Kidney glomerular epithelial cell (primary cell): ENCODE data around the gene TMPO.
"Not testable (repeated sequence)": the region's sequence is repeated elsewhere in the genome, so short reads cannot be mapped to it uniquely, and the experiment has no call there.

Experiments
- DNase-seq: peaks from one replicate; lab custom pipeline; 2025; lab: John Stamatoyannopoulos, UW

Gene TMPO, protein sequence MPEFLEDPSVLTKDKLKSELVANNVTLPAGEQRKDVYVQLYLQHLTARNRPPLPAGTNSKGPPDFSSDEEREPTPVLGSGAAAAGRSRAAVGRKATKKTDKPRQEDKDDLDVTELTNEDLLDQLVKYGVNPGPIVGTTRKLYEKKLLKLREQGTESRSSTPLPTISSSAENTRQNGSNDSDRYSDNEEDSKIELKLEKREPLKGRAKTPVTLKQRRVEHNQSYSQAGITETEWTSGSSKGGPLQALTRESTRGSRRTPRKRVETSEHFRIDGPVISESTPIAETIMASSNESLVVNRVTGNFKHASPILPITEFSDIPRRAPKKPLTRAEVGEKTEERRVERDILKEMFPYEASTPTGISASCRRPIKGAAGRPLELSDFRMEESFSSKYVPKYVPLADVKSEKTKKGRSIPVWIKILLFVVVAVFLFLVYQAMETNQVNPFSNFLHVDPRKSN

DNA sequence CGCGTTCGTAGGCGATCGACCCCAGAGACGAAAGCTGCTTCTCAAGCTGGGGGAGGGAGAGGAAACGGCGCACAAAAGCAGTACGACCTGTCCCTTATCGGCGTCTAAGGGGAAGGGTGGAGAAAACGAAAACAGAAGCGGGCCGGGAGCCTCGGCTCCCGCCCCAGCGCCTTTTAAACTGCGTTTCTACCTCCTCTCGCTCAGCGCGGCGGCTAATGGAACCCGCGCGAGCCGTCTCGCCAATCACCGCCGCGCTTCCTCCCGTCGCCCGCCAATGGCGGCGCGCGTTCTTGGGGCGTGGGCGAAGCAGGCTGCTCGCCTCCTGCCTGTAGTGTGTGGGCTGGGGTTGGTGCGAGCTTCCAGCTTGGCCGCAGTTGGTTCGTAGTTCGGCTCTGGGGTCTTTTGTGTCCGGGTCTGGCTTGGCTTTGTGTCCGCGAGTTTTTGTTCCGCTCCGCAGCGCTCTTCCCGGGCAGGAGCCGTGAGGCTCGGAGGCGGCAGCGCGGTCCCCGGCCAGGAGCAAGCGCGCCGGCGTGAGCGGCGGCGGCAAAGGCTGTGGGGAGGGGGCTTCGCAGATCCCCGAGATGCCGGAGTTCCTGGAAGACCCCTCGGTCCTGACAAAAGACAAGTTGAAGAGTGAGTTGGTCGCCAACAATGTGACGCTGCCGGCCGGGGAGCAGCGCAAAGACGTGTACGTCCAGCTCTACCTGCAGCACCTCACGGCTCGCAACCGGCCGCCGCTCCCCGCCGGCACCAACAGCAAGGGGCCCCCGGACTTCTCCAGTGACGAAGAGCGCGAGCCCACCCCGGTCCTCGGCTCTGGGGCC, at the start of gene TMPO:
Gene TMPO, plus strand, starts transcription at position 304 of the 824 bp plus-strand sequence. Its CDS starts 278 bp downstream, at position 582.
- peak; percentile 78 for DNase-seq

DNA sequence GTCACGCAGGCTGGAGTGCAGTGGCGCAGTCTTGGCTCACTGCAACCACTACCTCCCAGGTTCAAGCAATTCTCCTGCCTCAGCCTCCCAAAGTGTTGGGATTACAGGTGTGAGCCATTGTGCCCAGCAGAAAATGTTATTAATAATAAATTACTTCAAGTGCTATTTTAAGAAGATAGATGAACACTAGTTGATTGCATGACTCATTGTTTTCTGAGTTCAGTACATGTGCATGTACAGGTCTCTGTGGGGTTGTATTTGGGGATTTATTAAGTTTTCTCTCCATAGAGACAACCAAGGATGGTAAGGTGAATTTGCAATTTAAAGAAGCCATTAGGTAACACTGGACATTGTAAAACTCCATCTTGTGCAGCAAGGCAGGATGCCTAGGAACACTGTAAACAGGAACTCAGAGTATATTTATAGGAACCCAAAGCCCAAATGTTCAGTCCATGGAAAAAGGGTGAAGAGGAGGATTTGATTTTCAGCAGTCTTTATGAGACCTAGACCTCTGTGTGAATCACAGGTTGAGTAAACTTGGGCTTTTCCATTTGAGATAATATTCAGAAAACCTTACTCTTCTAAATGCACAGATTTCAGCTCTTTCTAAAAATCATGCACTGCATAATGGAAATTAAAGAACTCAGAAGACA, 49.3 kb upstream of the TMPO start:
- DNase-seq: no peak

DNA sequence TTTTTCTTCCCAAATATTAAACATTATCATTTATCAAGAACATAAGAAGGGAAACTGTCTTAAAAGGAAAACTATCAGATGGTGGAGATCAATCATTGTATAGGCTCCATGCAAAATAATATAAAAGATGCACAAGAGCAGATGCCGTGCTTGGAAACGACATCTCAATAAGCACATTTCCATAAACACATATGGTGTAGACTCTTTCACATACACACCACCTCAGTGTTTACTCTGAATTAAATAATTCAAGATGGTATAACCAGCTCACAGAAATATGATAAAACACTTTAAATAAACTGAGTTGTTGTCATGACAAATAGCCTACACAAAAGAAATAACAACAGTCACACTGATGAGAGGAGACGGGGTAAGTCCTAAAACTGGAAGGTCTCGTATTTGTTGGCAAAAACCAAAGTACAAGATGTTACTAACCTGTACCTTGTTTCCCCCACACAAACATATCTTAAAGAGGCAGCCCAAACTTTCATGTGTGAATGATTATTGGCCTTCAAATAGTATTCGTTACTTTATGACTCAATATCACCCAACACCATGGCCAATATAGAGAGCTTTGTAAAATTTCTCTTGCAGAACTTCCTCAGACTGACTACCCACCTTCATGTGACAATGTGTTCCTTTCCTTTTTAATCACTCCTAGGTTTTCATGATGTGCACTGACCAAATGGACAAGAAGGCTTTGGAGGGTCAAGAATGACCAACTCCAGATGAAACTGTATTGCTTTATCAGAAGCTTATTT, 48.6 kb upstream of the TMPO start:
- DNase-seq: no peak

DNA sequence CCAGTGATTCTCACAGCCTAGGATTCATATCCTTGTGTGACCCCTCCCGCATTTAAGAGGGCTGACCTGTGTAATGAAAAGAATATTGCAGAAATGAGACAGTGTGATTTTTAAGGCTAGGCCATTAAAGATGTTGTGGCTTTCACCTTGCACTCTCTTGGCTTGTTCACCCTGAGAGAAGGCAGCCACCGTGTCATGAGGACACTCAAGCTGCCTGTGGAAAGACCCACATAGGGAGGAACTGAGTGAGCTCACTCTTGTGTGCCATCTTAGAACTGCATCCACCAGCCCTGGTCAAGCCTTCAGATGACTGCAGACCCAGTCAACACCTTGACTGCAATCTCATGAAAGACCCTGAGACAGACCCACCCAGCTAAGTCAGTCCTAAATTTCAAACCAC, 46.3 kb upstream of the TMPO start:
- DNase-seq: no peak

DNA sequence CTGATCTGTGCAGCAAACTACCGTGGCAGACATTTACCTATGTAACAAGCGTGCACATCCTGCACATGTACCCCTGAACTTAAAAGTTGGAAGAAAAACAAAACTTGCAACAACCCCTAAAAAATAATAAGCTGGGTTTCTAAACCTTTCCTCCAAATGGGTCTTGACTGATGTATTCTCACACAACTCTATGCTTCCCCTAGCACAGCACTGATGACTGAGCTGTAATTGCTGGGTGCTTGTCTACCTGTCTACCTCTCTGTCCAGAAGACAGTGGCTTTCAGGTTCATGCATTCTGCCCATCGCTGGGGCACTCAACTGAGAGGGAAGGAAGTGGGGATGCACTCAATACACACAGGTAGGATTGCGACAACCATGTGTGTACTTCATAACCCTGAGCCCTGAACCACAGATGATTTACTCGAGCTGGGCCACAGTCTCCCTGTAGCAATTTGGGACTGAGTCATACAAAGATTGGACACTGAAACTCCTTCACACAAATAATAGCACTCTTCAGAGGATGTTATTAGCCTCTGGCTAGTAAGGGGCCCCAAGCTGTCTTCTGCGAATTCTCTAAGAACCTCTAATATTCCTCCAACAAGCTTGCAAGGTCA, 44.8 kb upstream of the TMPO start:
- DNase-seq: no peak

DNA sequence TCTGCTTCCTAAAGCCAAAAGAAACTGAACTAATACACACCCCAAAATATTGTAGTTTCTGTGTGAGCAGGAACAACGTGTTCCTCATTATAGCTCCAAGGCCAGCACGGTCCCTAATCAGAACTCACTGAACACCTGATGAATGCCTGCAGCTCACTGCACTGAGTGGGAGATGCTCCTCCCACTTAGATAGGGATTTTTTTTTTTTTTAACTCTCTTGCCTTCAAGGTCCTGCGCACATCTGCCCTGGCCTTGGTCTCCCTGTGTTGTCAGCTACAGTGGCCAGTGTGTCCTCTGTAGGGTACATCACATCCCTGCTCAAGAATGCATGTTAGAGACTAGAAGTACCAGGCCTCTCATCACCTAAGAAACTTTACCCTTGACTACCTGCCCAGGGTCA, 44.3 kb upstream of the TMPO start:
- DNase-seq: peak; percentile 3

DNA sequence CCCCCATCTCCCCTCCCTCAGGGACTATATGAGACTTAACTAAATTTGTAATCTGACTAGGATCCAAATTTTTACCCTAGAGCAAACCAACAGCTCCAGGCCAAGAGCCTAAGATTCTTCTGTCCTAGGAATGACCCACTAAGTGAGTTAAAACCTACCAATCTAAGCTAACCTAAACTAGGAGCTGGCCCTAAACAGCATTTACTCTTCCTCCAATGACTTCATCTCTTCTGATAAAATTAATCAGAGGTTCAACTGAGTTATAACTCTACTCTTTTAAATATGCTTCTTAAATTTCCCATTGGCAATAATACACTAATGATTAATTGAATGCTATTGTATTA, 39.9 kb upstream of the TMPO start:
- no peak for DNase-seq

DNA sequence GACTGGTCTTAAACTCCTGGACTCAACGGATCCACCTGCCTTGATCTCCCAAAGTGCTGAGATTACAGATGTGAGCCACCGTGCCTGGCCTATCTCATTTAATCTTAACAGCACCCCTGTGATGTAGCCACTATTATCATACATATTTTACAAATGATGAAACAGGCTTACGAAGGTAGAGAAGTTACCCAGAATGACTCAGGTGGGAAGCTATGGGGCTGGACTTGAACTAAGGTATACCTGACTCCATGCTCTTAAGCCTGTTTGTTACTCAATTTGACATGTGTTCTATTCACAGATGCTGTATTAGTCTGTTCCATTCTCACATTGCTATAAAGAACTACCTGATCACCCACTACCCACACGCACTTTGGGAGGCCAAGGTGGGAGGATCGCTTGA, 36.8 kb upstream of the TMPO start:
- no peak for DNase-seq

DNA sequence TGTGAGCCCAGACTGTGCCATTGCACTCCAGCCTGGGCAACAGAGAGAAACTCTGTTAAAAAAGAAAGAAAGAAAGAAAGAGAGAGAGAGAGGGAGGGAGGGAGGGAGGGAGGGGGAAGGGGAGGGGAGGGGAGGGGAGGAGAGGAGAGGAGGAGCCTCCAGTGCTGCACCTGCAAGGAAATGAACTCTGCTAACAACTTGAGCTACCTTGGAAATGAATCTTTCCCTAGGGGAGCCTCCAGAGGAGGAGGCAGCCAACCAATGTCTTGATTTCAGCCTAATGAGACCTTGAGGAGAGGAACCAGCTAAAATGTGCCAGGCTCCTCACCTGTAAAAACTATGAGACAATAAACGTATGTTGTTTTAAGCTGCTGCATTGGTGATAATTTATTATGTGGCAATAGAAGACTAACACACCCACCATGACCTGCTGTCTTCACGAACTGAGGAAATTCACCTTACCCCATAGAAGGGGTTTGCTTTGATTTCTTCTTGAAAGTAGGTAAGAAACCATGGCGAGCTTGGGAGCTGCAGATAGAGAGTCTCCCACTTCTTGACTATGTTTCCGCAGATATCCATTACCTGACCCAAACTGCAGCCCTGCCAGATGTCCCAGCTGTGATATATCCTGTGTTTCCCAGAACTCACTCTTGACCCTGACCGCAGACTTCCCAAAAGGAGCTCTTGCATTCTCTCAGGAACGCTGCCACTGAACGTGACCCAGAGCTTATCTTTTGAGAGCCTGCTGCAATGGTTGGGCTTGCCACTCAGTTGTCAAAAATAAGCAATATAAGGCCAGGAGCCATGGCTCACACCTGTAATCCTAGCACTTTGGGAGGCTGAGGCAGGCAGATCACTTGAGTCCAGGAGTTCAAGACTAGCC, 31.5 kb upstream of the TMPO start:
- no peak for DNase-seq

DNA sequence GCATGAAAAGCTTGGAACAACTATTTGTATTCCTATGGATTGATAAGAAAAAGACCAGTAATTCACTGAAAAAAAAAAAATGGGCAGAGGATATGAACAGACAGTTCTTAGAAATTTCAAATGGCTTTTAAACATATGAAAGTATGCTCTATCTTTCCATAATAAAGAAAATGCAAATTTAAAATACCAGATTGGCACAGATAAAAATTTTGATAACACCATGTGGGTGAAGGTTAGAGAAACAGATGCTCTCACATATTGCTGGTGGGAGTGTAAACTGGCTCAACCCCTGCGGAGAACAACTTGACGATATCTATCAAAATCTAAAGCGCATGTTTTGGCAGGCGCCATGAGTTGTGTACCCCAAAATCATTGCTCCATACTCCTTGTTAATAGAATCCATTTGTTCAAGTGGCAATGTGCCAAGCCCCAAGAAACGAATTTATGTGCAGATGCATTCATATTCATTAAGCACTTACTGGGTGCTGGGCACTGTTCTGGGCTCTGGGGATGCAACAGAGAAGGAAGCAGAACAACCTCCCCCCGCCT, 29.5 kb upstream of the TMPO start:
- DNase-seq: no peak

DNA sequence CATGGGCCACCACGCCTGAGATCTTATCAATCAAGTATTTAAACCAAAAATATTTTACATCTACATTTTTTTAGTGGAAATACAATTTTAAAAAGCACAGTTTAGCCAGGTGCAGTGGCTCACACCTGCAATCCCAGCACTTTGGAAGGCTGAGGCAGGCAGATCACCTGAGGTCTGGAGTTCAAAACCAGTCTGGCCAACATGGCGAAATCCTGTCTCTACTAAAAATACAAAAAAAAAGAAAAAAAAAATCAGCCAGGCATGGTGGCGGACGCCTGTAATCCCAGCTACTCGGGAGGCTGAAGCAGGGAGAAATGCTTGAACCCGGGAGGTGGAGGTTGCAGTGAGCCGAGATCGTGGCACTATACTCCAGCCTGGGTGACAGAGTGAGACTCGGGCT, 27.0 kb upstream of the TMPO start:
- DNase-seq: not testable (repeated sequence)

DNA sequence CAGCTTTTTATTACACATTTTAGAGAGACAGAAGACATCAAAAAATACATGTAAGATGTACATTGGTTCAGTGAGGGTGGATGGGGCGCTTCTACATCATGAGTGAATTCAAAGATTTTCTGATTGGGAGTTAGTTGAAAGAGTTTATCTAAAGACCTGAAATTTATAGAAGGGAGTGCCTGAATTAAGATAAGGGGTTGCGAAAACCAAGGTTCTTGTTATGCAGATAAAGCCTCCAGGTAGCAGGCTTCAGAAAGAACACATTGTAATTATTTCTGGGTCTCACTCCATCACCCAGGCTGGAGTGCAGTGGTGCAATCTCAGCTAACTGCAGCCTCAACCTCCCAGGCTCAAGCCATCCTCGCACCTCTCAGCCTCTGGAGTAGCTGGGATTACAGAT, 26.2 kb upstream of the TMPO start:
- no peak for DNase-seq

DNA sequence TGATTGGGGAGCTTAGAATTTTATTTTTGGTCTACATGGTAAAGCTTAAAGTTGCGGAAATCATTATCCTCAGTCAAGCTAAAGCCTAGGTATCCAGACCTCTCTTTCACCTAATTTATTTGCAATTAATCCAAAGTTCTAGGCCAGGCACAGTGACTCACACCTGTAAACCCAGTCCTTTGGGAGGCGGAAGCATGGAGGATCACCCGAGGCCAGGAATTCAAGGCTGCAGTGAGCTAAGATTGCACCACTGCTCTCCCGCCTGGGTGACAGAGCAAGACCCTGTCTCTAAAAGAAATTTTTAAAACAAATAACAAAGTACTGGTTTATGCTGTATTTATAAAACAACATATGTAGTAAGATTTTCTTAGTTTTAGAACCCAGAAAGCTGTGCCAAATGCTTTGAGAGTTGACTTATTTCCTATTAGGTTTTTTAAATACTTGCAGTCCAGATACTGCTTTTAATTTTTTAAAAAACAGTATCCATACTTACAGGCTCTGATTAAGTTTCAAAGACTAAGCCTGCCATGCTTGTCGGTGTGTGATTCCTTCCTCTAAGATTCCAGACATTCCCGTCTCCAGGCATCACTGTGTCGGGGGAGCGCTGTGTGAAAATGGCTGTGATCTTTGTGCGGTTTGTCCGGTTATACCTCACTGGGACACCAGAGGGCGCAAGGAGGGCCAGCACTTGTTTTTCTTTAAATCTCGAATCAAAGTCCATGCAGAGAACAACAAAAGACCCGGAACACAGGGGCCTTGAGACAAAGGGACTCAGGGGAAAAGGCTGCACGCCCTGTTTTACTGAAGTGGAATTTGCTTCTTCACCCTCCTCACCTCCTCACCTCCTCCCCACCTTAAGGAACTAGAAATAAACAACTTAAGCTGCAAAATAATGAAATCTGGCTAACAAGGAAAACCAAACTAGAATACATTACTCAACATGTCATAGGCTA, 24.6 kb upstream of the TMPO start:
- peak; percentile 97 for DNase-seq

DNA sequence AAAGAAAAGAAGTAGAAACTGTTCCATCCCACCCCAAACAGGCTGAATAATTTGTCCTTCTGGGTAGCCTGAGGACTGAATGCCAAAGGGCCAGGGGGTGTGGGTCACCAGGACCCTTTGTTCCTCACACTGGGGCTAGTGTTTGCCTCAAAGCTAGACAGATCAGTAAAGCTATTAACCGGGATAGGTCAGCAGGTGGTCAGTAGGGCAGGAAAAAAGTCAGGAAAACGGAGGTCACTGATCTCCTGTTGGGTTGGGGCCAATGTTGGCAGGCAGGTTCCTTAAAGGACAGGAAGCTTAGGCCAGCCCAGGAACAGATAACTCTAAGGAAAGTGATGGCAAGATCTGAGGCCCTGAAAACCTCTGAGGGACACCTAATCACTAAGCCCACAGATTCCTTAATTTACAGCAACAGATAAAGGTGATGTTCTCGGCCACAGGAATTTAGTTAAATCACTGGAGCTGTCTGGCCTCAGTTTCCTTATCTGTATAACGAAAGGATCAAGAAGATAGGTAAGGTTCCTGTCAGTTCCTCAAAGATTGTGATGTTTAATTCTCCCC, 22.7 kb upstream of the TMPO start:
- no peak for DNase-seq

DNA sequence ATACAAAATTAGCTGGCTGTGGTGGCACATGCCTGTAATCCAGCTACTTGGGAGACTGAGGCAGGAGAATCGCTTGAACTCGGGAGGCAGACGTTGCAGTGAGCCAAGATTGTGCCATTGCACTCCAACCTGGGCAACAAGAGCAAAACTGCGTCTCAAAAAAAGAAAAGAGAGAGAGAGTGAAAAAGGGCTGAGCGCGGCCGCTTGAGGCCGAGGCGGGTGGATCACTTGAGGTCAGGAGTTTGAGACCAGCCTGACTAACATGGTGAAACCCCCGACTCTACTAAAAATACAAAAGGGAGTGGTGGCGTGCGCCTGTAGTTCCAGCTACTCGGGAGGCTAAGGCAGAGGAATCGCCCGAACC, 14.1 kb upstream of the TMPO start:
- not testable (repeated sequence) for DNase-seq

DNA sequence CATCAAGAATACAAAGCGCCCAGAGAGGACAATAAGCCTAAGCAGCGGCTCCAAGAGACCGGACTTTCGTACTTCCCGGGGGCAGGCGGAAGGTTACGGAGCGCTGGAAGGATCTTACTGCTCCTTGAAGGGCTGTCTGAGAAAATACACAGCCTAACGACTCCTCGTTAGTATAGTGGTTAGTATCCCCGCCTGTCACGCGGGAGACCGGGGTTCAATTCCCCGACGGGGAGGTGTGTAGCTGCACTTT, 12.1 kb upstream of the TMPO start:
- peak; percentile 97 for DNase-seq

DNA sequence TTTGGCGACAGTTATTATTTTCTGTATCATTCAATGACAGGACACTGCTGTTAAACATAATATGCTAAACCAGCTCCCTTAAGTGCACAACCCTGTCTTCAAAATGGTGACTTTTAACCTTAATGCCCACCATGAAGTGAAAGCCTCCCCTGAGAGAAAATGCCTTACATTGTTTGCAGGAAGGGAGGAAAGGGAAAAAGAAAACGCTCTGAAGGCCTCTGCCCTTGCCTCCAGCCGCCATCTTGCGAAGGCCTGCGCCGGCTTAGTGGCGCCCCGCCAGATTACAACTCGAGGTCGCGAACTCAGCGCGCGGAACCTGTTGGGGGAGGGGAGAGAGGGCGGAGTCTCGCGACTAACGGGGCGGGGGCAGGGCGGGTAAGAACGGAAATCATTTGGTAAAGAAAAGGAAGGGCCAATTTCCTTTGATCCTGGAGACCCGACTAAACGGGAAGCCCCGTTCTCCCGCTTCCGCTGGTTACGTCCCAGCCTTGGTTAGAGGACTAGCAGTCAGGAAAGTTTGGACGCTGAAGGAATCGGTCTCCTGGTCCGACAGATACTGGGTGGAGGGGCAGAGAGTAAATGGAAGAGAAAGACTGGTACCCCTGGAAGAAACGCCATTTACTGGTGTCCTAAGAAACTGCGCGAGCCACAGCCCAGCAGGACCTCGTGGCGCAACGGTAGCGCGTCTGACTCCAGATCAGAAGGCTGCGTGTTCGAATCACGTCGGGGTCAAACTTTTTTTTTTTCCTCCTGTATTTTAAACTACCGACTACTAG, 11.6 kb upstream of the TMPO start:
- DNase-seq: peak; percentile 97

DNA sequence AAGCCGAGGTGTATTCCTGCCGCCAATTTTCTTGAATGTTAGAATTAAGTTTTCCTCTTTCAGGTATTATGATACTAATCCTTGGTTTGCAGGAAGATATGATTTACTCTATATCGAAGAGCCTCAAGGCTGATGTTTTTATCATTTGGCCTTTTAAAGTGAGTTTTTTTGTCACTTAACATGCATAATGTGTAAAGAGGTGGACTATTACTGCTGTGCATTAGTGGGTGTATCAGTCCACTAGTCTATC, 11.1 kb upstream of the TMPO start:
- no peak for DNase-seq

DNA sequence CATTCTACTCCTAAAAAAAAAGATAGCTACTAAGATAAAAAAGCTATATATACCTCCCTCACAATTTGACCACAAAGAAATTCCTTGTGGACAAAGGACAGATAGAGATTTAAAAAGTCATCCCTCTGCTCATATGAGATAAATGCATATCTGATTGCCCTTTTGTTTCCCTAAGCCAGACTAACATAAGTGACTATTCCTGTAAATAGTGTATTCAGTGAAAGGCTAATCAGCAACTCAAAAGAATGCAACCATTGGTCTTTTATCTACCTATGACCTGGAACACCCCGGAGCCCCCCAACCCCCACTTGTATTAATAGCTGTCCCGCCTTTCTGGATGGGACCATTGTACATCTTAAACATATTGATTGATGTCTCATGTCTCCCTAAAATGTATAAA, 6.3 kb upstream of the TMPO start:
- no peak for DNase-seq
